HFF-Myc (cell line): ENCODE measurements around the gene CHMP4B.

Experiments used
- DNase-seq: peaks from one replicate; pipeline ENCODE4 v3.0.0-alpha.2; 2011; ENCODE audit warnings: low read depth; ENCODE audit errors: extremely low read depth
- H3K4me3 ChIP-seq: replicated peaks from 2 replicates; pipeline ENCODE4 v1.5.1; 2011; ENCODE audit warnings: low read depth, mild to moderate bottlenecking, control low read depth, low read length
- CTCF ChIP-seq: IDR thresholded peaks from 2 replicates; pipeline ENCODE4 v1.5.1; 2012; ENCODE audit warnings: mild to moderate bottlenecking, low read depth, low read length, control low read depth; ENCODE audit errors: missing control alignments

Gene CHMP4B

GRCh38 chr20:33868595-33868994, 57.4 kb downstream of the CHMP4B start:
- no peak overlapping the region for H3K4me3 ChIP-seq
- no peak for TF ChIP-seq CTCF
- no peak for DNase-seq

- no peak for TF ChIP-seq CTCF
- no peak for DNase-seq
- no peak overlapping the region for H3K4me3 ChIP-seq
These were observed 58.1 kb downstream of the CHMP4B start for GRCh38 chr20:33869283-33869682.

GRCh38 chr20:33871362-33871761, 60.2 kb downstream of the CHMP4B start:
- no peak overlapping the region for H3K4me3 ChIP-seq
- DNase-seq = no peak
- TF ChIP-seq CTCF = no peak

GRCh38 chr20:33874129-33874528, 63.0 kb downstream of the CHMP4B start:
- H3K4me3 ChIP-seq = no peak overlapping the region
- TF ChIP-seq CTCF = no peak
- no peak for DNase-seq

- no peak for TF ChIP-seq CTCF
- DNase-seq = no peak
- H3K4me3 ChIP-seq = no peak overlapping the region
These were observed 63.9 kb downstream of the CHMP4B start for GRCh38 chr20:33875055-33875454.

- TF ChIP-seq CTCF = no peak
These were observed 64.4 kb downstream of the CHMP4B start for GRCh38 chr20:33875534-33876026.

GRCh38 chr20:33878583-33878982, 67.4 kb downstream of the CHMP4B start:
- no peak overlapping the region for H3K4me3 ChIP-seq
- TF ChIP-seq CTCF = no peak
- DNase-seq = no peak

More at GRCh38 chr20:33875534-33876026, 64.4 kb downstream of the CHMP4B start:
- no peak overlapping the region for H3K4me3 ChIP-seq
- DNase-seq = no peak
